Measurements from ENCODE around the gene MTA3.

DNA sequence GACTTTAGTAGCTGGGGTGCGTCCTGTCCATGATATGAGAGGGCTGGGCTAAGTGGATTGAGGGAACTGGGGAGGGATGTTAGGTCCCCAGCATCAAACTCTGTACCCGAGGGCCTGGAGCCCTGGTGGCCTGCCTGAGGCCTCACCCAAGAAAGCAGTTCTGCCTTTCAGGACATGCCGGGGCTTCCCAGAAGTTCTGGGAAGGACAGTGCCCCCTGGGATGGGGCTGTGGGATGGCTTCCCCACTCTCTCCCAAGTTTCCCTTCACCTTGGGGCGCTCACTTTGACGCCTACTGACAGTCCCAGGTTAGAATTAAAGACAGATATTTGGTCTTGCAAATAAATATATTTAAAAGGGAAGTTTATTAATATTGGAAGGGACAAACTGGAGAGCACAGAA lies 193.7 kb downstream of the MTA3 start:
- TF ChIP-seq, protein P1, sequence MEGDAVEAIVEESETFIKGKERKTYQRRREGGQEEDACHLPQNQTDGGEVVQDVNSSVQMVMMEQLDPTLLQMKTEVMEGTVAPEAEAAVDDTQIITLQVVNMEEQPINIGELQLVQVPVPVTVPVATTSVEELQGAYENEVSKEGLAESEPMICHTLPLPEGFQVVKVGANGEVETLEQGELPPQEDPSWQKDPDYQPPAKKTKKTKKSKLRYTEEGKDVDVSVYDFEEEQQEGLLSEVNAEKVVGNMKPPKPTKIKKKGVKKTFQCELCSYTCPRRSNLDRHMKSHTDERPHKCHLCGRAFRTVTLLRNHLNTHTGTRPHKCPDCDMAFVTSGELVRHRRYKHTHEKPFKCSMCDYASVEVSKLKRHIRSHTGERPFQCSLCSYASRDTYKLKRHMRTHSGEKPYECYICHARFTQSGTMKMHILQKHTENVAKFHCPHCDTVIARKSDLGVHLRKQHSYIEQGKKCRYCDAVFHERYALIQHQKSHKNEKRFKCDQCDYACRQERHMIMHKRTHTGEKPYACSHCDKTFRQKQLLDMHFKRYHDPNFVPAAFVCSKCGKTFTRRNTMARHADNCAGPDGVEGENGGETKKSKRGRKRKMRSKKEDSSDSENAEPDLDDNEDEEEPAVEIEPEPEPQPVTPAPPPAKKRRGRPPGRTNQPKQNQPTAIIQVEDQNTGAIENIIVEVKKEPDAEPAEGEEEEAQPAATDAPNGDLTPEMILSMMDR (conservative IDR thresholded peaks at IDR 0.05; ENCODE audit: low read length) = no peak
- no peak for TF ChIP-seq EZH2phosphoT487 (IDR thresholded peaks at IDR 0.05; ENCODE audit: borderline replicate concordance)

Data from Loucy (cell line).